ENCODE results near the gene EYA2. TPM values are rescaled to one million over a fixed set of nuclear protein-coding genes. Genes with fewer than 3 reads are reported as not detected.

Gene EYA2
- total and polyA plus RNA-seq, 4 donors: 0.17 to 0.54 (median 0.23) TPM; not detected in 1

- H3K36me3 ChIP-seq (ENCODE audit: control insufficient read depth in 4 of 4, insufficient read depth in 3 of 4, low read depth in 1 of 4, low read length in 3 of 4): no peaks in the 10 kb centered on the region
- no peaks in the 10 kb centered on the region for H3K27me3 ChIP-seq (ENCODE audit: control insufficient read depth in 4 of 4, insufficient read depth in 4 of 4, low read length in 3 of 4)
- TF ChIP-seq NR2F2 (IDR thresholded peaks at IDR 0.05) (no peak), RXRA (IDR thresholded peaks at IDR 0.05) (no peak), MAX (IDR thresholded peaks at IDR 0.05) (no peak), ZBTB33 (IDR thresholded peaks at IDR 0.05) (no peak), GABPA (IDR thresholded peaks at IDR 0.05 in 1 of 2, conservative IDR thresholded peaks at IDR 0.05 in 1 of 2) (no peak), YY1 (IDR thresholded peaks at IDR 0.05) (no peak), ATF3 (IDR thresholded peaks at IDR 0.05) (no peak), FOXA1 (IDR thresholded peaks at IDR 0.05) (no peak), TAF1 (conservative IDR thresholded peaks at IDR 0.05) (no peak), RAD21 (IDR thresholded peaks at IDR 0.05) (no peak), SP1 (IDR thresholded peaks at IDR 0.05) (no peak), JUND (IDR thresholded peaks at IDR 0.05) (no peak), HNF4A (conservative IDR thresholded peaks at IDR 0.05) (no peak), FOXA2 (IDR thresholded peaks at IDR 0.05) (no peak), REST (IDR thresholded peaks at IDR 0.05) (no peak), HNF4G (IDR thresholded peaks at IDR 0.05) (no peak)
- no peak overlapping the region for H3K27ac ChIP-seq (ENCODE audit: low read depth in 1 of 2, low read length in 2 of 2)
- H3K4me1 ChIP-seq (ENCODE audit: control insufficient read depth in 4 of 4, insufficient read depth in 4 of 4, low read length in 3 of 4): no peaks in the 10 kb centered on the region
- no peak overlapping the region for H3K4me3 ChIP-seq (ENCODE audit: low read depth in 1 of 3, low read length in 3 of 3)
- H3K9ac ChIP-seq (ENCODE audit: low read depth in 1 of 2, low read length in 2 of 2): no peak overlapping the region
- 65% methylated on average over 5 of the region's 5 CpGs for WGBS
- DNase-seq (ENCODE audit: low spot score): no peak
- no peaks in the 10 kb centered on the region for H3K9me3 ChIP-seq (ENCODE audit: control insufficient read depth in 4 of 4, low read length in 3 of 4)
Observed at GRCh38 chr20:46995561-46996142, 101.0 kb downstream of the EYA2 start.

GRCh38 chr20:46997187-46997586 is 102.5 kb downstream of the EYA2 start:
- Histone ChIP-seq H3K4me3 (ENCODE audit: low read depth in 1 of 3, low read length in 3 of 3) (no peak overlapping the region), H3K9me3 (ENCODE audit: control insufficient read depth in 4 of 4, low read length in 3 of 4) (no peaks in the 10 kb centered on the region), H3K27me3 (ENCODE audit: control insufficient read depth in 4 of 4, insufficient read depth in 4 of 4, low read length in 3 of 4) (no peaks in the 10 kb centered on the region), H3K9ac (ENCODE audit: low read depth in 1 of 2, low read length in 2 of 2) (no peak overlapping the region), H3K36me3 (ENCODE audit: control insufficient read depth in 4 of 4, insufficient read depth in 3 of 4, low read depth in 1 of 4, low read length in 3 of 4) (no peaks in the 10 kb centered on the region), H3K27ac (ENCODE audit: low read depth in 1 of 2, low read length in 2 of 2) (no peak overlapping the region), H3K4me1 (ENCODE audit: control insufficient read depth in 4 of 4, insufficient read depth in 4 of 4, low read length in 3 of 4) (no peaks in the 10 kb centered on the region)
- DNase-seq (ENCODE audit: low spot score): no peak
- WGBS: 67% methylated on average over 2 of the region's 2 CpGs
- TF ChIP-seq GABPA (IDR thresholded peaks at IDR 0.05 in 1 of 2, conservative IDR thresholded peaks at IDR 0.05 in 1 of 2): no peak
- TF ChIP-seq FOXA2 (IDR thresholded peaks at IDR 0.05): no peak
- no peak for TF ChIP-seq MAX (IDR thresholded peaks at IDR 0.05)
- TF ChIP-seq NR2F2 (IDR thresholded peaks at IDR 0.05): no peak
- no peak for TF ChIP-seq HNF4A (conservative IDR thresholded peaks at IDR 0.05)
- no peak for TF ChIP-seq CTCF (IDR thresholded peaks at IDR 0.05; ENCODE audit: low read depth, low read length, missing input control)
- TF ChIP-seq ATF3 (IDR thresholded peaks at IDR 0.05): no peak
- TF ChIP-seq FOXA1 (IDR thresholded peaks at IDR 0.05): no peak
- no peak for TF ChIP-seq EGR1 (IDR thresholded peaks at IDR 0.05; ENCODE audit: low read depth in 2 of 2)
- TF ChIP-seq RAD21 (IDR thresholded peaks at IDR 0.05): no peak
- no peak for TF ChIP-seq RXRA (IDR thresholded peaks at IDR 0.05)
- TF ChIP-seq SP1 (IDR thresholded peaks at IDR 0.05): no peak
- no peak for TF ChIP-seq REST (IDR thresholded peaks at IDR 0.05)
- no peak for TF ChIP-seq HNF4G (IDR thresholded peaks at IDR 0.05)
